ENCODE data around the gene ANKFN1.

The ANKFN1 gene

DNA sequence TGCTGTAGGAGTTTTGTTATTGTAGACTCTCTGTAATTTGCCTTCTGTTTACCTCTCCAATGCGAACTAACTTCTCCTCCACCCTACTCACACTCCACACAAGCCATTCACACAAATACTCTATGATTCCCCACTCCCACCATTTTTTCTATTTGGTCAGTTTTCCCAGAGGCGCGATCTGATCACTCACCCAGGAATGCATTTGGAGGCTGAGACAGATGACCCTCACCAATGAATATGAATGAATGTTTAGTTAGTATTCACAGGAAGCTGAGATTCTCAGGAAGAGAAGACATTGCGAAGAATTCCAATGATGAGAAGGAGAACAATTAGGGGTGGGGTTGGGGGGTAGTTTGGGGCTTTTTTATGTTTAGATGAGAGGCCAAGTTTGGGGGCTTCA, 10.5 kb upstream of the ANKFN1 start:
- DNase-seq (ENCODE audit: low spot score): no peak

DNA sequence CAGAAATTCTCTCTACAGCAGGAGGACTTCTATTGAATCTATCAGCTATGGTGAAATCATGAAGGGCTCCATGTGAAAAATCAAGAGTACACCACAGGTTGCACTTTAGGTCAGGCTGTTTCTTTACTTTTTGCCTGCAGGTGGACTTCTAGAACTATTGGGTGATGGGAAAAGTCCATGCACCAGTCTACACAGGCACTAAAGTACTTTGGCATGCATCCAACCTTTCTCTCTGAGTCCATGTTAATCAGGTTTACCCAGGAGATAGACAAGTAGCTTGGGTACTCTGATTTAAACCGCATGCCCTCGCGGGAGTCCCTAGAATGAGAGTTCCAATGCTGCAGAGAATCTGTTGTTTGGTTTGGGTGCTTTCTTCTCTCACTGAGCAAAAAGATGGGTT, 9.1 kb upstream of the ANKFN1 start:
- DNase-seq (ENCODE audit: low spot score): no peak

DNA sequence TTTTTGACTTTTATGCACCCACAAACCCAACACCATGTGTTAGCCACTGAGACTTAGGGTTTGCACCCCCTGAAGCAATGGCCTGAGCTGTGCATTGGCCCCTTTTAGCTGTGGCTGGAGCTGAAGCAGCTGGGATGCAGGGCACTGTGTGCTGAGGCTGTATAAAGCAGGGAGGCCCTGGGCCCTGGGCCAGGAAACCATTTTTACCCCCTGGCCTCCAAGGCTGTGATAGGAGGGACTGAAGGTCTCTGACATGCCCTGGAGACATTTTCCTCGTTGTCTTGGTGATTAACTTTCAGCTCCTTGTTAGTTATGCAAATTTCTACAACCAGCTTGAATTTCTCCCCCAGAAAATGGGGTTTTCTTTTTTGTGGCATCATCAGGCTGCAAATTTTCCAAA, 6.7 kb upstream of the ANKFN1 start:
- DNase-seq (ENCODE audit: low spot score): no peak

GRCh38 chr17:56148333-56148732, 4.9 kb upstream of the ANKFN1 start:
- DNase-seq (ENCODE audit: low spot score): peak; percentile 10

DNA sequence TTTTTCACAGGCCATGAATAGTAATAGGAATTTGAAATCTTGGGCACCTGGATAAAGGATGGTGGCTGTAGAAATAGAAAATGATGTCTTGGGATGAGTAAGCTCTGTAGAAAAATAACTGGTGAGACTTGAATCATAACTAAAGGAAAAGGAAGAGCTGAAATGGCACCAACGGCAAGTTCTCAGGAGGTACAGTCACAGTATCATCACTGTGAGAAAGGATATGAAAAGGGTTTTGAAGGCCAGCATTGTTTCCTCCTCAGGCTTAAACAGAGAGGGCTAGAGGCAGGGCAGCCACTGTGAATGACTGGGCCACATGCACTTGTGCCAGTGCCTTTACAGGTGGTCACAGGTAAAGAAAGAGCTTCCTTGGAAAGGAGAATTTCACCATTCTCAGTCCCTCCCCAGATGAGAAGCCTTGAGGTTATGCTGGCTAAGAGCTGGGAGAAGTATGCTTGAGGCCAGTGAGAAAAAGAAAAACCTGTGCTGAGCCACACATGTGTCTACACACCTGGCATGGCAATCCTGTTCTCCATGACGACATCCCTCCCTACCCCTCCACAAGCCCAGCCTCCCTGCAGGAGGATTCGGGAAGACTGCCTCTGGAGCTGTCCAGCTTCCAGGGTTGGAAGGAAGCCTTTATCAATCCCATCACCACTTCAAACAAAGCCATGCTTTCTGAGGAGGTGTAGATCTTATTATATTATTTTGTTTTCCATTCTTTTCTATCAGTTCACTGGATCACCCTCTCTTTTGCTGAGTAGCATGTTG, 3.8 kb upstream of the ANKFN1 start:
- no peak for DNase-seq (ENCODE audit: low spot score)

GRCh38 chr17:56150649-56151048, 2.6 kb upstream of the ANKFN1 start:
- no peak for DNase-seq (ENCODE audit: low spot score)

GRCh38 chr17:56157845-56158244, 4.6 kb downstream of the ANKFN1 start:
- no peak for DNase-seq (ENCODE audit: low spot score)

- no peak for DNase-seq (ENCODE audit: low spot score)
Measured at GRCh38 chr17:56158344-56158743, 5.1 kb downstream of the ANKFN1 start.

DNA sequence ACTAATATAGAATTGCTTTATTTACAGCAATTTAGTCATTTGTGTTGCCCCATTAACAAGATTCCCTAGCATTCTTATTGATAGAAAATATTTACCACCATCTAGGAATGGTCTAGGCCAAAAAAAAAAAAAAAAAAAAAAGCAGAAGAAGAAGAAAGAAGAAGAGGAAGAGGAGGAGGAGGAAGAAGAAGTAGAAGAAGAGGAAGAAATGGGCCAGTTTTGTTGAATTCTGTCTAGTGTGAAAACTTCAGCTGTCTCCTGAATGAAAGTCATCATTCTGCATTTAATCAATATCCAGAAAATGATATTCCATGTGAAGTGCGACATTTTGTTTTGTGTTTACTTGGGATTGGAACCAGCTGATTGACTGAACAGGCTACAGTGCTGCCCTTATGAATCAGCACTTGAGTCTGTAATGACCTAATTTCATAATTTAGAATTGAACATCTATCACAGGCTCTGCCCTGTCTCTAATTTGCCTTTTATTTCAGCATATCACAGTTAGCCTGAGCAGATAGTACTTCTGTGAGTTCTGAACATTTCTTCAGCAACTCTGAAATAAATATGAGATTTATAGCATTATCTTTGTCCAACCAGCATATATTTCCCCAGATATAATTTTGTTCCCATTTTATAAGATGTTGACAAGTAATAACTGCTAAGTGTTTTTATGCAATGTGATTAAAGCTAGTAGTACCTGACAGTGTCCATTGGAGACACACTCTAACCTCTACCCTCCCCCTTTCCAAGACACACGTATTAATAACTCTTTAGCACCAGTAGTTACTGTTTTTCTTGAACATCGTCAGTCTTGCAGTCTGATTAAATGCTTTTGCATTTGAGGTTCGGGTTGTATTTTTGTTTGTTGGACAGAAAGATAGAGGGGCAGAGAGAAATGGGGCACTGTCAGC, 5.9 kb downstream of the ANKFN1 start:
- no peak for DNase-seq (ENCODE audit: low spot score)

DNA sequence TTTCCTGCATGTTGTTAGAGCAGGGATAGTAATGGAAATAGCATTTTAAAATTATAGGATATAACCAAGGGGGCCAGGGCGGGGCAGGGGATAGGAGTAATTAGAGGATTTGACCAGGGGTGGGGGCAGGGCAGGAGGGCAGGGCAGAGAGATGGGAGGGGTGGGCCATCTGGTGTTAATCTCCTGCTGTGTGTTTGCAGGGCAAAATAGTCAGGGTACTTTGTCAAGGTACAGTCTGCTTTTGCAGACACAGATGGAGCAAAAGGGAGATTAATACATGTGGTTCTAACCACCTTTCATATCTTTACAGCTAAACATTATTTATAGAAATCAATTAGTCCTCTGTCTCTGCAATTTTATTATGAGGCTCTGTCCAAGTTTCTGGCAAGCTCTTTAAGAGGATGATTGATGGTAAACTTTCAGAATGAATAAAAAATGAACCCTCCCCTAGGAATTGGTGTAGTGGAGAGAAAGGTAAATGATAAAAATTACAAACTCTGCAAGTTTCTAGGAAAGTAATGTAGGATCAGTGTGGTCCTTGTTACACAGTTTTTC, 6.6 kb downstream of the ANKFN1 start:
- DNase-seq (ENCODE audit: low spot score): no peak

- no peak for DNase-seq (ENCODE audit: low spot score)
Measured at GRCh38 chr17:56160422-56160821, 7.1 kb downstream of the ANKFN1 start.

- DNase-seq (ENCODE audit: low spot score): no peak
Measured at GRCh38 chr17:56165072-56165641, 11.9 kb downstream of the ANKFN1 start.

GRCh38 chr17:56167491-56167890, 14.2 kb downstream of the ANKFN1 start:
- no peak for DNase-seq (ENCODE audit: low spot score)

- no peak for DNase-seq (ENCODE audit: low spot score)
Measured at GRCh38 chr17:56169621-56170020, 16.3 kb downstream of the ANKFN1 start.

DNA sequence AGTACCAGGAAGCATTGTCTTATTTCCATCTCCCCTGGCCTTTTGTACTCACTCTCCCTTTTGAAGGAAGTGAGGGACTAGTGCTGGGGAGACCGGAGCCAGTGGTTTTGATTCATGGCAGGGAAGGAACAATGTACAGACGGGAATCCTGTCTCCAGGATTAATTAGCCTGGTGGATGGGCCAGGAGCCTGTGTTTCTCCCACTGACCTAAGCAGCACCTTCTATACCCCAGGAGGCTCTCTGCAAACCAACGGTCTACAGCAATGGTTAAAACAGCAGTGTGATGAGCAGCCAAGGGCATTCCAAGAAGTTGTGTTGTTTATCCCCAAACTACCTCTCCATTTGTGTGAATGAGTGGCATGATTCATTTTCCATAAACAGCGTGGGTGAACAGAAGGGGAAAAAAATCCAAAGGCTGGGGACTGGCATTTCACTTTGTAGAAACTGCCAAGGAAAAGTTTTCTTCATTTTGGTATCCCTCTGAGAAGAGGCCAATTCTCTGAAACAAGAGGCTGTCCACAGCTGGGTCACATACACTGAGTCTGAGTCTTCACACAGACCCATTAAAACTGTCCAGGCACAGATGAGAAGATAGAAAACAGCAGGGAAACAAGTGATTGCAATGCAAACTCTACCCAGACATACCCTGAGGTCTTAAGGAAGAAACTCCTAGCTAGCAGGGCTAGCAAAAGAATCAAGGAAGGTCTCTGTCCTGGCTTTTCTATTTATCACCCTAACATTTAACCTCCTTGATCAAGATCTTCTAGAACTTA, 18.1 kb downstream of the ANKFN1 start:
- DNase-seq (ENCODE audit: low spot score): no peak

DNA sequence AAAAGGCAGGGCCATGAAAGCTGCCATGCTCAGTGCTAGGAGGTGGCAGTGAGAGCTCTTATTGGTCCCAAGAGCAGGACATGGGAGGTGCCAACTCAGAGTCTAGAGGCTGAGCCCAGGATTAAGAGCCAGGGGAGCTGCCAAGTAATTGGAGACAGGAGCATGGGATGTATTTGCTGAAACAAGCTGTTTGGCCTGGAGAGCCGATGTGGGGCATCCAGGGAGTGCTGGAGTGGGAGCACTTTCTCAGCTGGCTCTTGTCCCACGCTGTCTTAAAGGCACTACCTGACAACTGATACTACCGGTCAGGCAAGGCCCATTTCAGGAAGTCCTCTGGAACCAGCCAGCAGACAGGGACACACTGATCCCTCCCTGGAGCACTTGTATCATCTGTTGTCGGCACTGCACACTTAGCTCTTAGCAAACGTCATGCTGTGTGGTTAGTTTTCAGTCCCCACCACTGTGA, 19.3 kb downstream of the ANKFN1 start:
- DNase-seq (ENCODE audit: low spot score): no peak

- DNase-seq (ENCODE audit: low spot score): no peak
Measured at GRCh38 chr17:56173026-56173425, 19.8 kb downstream of the ANKFN1 start.

DNA sequence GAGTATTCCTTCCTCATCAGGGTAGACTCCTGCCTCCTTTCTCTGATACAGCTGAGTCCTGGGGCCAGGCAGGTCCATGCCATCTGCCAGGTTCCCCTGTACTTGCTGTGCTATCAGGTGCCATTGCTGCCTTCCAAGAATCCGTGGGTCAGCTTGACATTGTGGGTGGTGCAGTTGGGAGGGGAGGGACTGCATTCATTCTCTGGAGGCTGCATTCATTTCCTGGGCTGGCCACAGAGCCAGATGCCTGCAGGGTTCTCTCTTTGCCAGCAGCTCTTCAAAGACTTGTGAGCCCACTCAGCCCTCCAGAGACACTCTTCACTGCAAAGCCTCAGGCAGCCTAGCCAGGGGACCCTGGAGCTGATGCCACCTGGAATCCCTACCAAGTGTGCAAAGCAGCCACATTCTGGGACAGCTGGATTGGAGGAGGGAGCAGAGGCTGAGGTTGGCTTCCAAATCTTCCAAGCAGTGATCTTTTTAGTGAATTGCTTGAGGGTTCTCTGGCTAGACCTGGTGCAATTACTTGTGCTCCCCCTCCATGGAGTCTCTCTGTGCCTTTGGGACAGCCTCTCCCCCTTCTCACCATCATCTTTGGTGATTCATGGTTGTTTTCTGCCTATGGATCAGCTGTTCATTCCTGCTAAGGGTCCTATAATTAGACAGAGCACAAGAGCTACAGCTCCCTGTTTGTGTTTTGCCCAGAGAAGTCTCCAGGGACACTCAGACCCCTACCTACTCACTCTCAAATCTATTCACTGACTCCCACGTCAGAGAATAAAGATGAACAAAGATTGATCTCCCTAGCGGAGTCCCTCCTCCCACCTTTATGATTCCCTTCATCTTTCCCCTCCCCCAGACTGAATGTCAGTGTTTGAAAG, 20.9 kb downstream of the ANKFN1 start:
- DNase-seq (ENCODE audit: low spot score): no peak

- DNase-seq (ENCODE audit: low spot score): no peak
Measured at GRCh38 chr17:56175299-56175955, 22.2 kb downstream of the ANKFN1 start.

DNA sequence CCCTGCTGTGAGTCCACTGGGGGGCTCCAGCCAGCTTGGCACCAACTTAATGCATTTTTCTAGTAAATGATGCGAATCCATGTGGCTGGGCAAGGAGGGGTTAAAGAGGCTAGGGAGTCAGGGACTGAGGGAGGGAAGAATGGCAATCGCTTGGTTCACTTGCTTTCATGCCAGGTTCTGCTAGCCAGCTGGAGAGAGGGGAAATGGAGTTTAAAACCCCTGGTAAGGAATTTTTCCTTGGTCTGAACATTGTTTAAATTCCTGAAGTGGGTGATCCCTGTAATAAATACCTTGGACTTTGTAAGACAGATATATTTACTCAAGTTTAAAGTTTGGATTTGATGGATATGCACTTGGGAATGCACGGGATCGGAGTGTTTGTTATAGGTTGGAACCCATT, 22.8 kb downstream of the ANKFN1 start:
- DNase-seq (ENCODE audit: low spot score): peak; percentile 22
